Caco-2 (cell line): Measurements from ENCODE around the gene NKX2-3. TPM values are rescaled to one million over a fixed set of nuclear protein-coding genes. Genes with fewer than 3 reads are reported as not detected.

Experiments used
- BruUV-seq: library from RNA; stranded (reverse); fragments of 400-500 nt; replicated peaks from 2 replicates; lab custom pipeline; 2021; lab: Mats Ljungman, UMichigan
- CTCF ChIA-PET: fragments of 300-600 bp; sonication (Branson Sonifier 250); formaldehyde crosslinking; loops from one replicate; lab custom pipeline; 2022; ENCODE audit warnings: antibody characterized with exemption; lab: Charles Lee
- POLR2A ChIA-PET: fragments of 300-600 bp; sonication (Branson Sonifier 250); formaldehyde crosslinking; loops from one replicate; lab custom pipeline; 2022; ENCODE audit warnings: antibody characterized with exemption; lab: Charles Lee
- DNase-seq, 2 experiments: peaks; one replicate each; pipeline versions ENCODE4 v3.0.0 to v3.0.0-alpha.2; 2020 to 2022
- H3K27me3 ChIP-seq: replicated peaks from 2 replicates; pipeline ENCODE4 v1.6.0; 2011; ENCODE audit warnings: low read length; ENCODE audit not compliant: control insufficient read depth, insufficient read depth
- H3K36me3 ChIP-seq: 2 replicates; pipeline ENCODE4 v1.5.1; 2011; ENCODE audit warnings: low read length; ENCODE audit not compliant: control insufficient read depth, insufficient read depth
- H3K4me1 ChIP-seq: fragments of 250-450 bp; sonication (Bioruptor Pico); 2 replicates; pipeline ENCODE4 v1.5.1; 2020; ENCODE audit warnings: mild to moderate bottlenecking
- H3K4me3 ChIP-seq: 2 replicates; pipeline ENCODE4 v1.5.1; 2011; ENCODE audit warnings: low read depth, mild to moderate bottlenecking, control low read depth, low read length
- H3K9me3 ChIP-seq: fragments of 250-450 bp; sonication (Bioruptor Pico); 2 replicates; pipeline ENCODE4 v1.5.1; 2020; ENCODE audit warnings: mild to moderate bottlenecking, moderate library complexity
- H3K27ac Mint-ChIP-seq: one replicate; pipeline ENCODE4 v1.8.0; 2022; ENCODE audit warnings: mixed read lengths; ENCODE audit not compliant: unreplicated experiment
- H3K27me3 Mint-ChIP-seq: one replicate; pipeline ENCODE4 v1.8.0; 2022; ENCODE audit warnings: mixed read lengths; ENCODE audit not compliant: insufficient read depth, unreplicated experiment
- H3K36me3 Mint-ChIP-seq: one replicate; pipeline ENCODE4 v1.8.0; 2022; ENCODE audit warnings: mild to moderate bottlenecking, mixed read lengths; ENCODE audit not compliant: insufficient read depth, unreplicated experiment
- H3K4me1 Mint-ChIP-seq: one replicate; pipeline ENCODE4 v1.8.0; 2022; ENCODE audit warnings: low read depth, mixed read lengths; ENCODE audit not compliant: unreplicated experiment
- H3K4me3 Mint-ChIP-seq: one replicate; pipeline ENCODE4 v1.8.0; 2022; ENCODE audit warnings: mild to moderate bottlenecking, moderate library complexity, mixed read lengths; ENCODE audit not compliant: unreplicated experiment
- H3K9me3 Mint-ChIP-seq: one replicate; pipeline ENCODE4 v1.8.0; 2022; ENCODE audit warnings: mixed read lengths; ENCODE audit not compliant: unreplicated experiment
- CTCF ChIP-seq, 2 experiments: fragments of 200-600 bp in 1 of 2; IDR thresholded peaks; 1 replicate in 1 of 2; 2 replicates in 1 of 2; pipeline versions ENCODE4 v1.5.1 to v1.8.0; 2011 to 2022; ENCODE audit warnings: antibody characterized with exemption in 1 of 2, control low read depth in 1 of 2, inconsistent platforms in 1 of 2, low read depth in 1 of 2, low read length in 1 of 2, mild to moderate bottlenecking in 1 of 2, moderate library complexity in 1 of 2; ENCODE audit not compliant: insufficient read depth in 1 of 2, severe bottlenecking in 1 of 2, unreplicated experiment in 1 of 2
- intact Hi-C: fragments of 100-400 bp; cut with micrococcal nuclease; formaldehyde crosslinking; loops from one replicate; pipeline ENCODE4 v1.10.0; 2022; ENCODE audit not compliant: unreplicated experiment
- total RNA-seq: library from RNA; stranded (reverse); gene quantifications from 2 replicates; pipeline ENCODE4 v1.2.3, GENCODE V29; 2022

NKX2-3 gene
- total RNA-seq, 1 experiment from 2014 or later, result 0.43 TPM

DNA sequence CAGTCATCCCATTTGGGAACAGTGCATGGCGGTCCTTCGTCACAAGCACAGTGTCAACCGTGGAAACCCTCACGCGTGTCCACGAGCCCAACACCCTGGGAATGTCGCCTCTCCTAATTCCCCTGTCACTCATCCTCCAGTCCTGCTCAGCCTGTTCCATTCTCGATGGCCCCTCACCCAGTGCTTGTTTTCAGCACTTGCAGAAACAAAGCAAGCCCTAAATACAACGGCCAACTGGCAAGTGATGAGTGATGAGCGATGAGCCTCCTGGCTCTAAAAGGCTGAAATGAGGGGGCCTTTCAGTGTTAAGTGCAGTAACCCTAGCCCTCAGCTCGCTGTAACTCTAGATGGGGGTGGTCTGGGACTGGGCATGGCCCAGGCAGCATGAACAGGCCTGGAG, 22.6 kb downstream of the NKX2-3 start:
- CTCF ChIA-PET, result no interaction called here
- no peak overlapping the region for H3K4me3 Mint-ChIP-seq
- no peaks in the 10 kb centered on the region for H3K27me3 ChIP-seq
- POLR2A ChIA-PET, result no interaction called here
- no peaks in the 10 kb centered on the region for H3K36me3 ChIP-seq
- no peaks in the 10 kb centered on the region for H3K9me3 ChIP-seq
- no peak overlapping the region for H3K27ac Mint-ChIP-seq
- no peaks in the 10 kb centered on the region for H3K4me1 Mint-ChIP-seq
- no peak overlapping the region for H3K4me3 ChIP-seq
- no TSS peak for BruUV-seq
- no peak for DNase-seq
- H3K4me1 ChIP-seq, result peaks cover 3% of the 10 kb centered on the region; the same call in 1 of the 2 replicates
- intact Hi-C loops, result no loop called here
- no peaks in the 10 kb centered on the region for H3K9me3 Mint-ChIP-seq
- no peaks in the 10 kb centered on the region for H3K36me3 Mint-ChIP-seq
- peaks cover 6% of the 10 kb centered on the region for H3K27me3 Mint-ChIP-seq
- TF ChIP-seq CTCF (IDR thresholded peaks at IDR 0.05; ENCODE audit: insufficient read depth in 1 of 2, low read depth in 1 of 2, low read length in 1 of 2, severe bottlenecking in 1 of 2, unreplicated experiment in 1 of 2), result no peak

- POLR2A ChIA-PET, result no interaction called here
- H3K9me3 Mint-ChIP-seq, result no peaks in the 10 kb centered on the region
- TF ChIP-seq CTCF (IDR thresholded peaks at IDR 0.05; ENCODE audit: insufficient read depth in 1 of 2, low read depth in 1 of 2, low read length in 1 of 2, severe bottlenecking in 1 of 2, unreplicated experiment in 1 of 2), result no peak
- Histone ChIP-seq H3K27me3 (no peaks in the 10 kb centered on the region), H3K4me1 (peaks cover 3% of the 10 kb centered on the region; the same call in 1 of the 2 replicates), H3K9me3 (no peaks in the 10 kb centered on the region), H3K4me3 (no peak overlapping the region), H3K36me3 (no peaks in the 10 kb centered on the region)
- DNase-seq, result no peak
- intact Hi-C loops, result no loop called here
- no peaks in the 10 kb centered on the region for H3K4me1 Mint-ChIP-seq
- no peak overlapping the region for H3K27ac Mint-ChIP-seq
- no peaks in the 10 kb centered on the region for H3K36me3 Mint-ChIP-seq
- no peak overlapping the region for H3K4me3 Mint-ChIP-seq
- peaks cover 6% of the 10 kb centered on the region for H3K27me3 Mint-ChIP-seq
- BruUV-seq, result no TSS peak
- CTCF ChIA-PET, result no interaction called here
Measured at GRCh38 chr10:99555825-99556523, 23.2 kb downstream of the NKX2-3 start.

DNA sequence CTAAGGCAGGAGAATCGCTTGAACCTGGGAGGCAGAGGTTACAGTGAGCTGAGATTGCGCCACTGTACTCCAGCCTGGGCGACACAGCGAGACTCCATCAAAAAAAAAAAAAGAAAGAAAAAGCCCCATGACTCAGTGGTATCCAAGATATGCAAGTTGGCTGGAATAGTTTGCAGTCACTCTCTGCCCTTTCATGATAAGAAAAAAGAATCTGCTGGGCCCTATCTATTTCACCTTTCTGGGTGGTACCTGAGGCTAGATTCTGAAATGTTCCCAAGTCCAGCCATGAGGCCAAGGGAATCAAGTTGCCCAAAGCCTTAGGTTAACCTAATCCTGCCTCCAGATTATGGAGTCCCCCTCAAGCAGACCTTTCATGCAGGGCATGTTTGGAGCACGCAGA, 24.3 kb downstream of the NKX2-3 start:
- Mint-ChIP-seq H3K36me3 (no peaks in the 10 kb centered on the region), H3K4me1 (no peaks in the 10 kb centered on the region), H3K4me3 (no peak overlapping the region), H3K9me3 (no peaks in the 10 kb centered on the region), H3K27ac (no peak overlapping the region), H3K27me3 (peaks cover 6% of the 10 kb centered on the region)
- no TSS peak for BruUV-seq
- Histone ChIP-seq H3K36me3 (no peaks in the 10 kb centered on the region), H3K27me3 (no peaks in the 10 kb centered on the region), H3K9me3 (no peaks in the 10 kb centered on the region), H3K4me3 (no peak overlapping the region), H3K4me1 (peaks cover 3% of the 10 kb centered on the region; the same call in 1 of the 2 replicates)
- CTCF ChIA-PET, result interaction anchor here (0.6 to 1.2 kb wide), 4 partner anchors 16 to 123 kb away, joined by 3 to 4 read pairs (median 3); no protein-coding TSS in a partner anchor
- intact Hi-C loops, result no loop called here
- POLR2A ChIA-PET, result interaction anchor here (0.7 kb wide), 1 partner anchor 51 kb away, joined by 4 read pairs; no protein-coding TSS in a partner anchor
- no peak for DNase-seq
- no peak for TF ChIP-seq CTCF (IDR thresholded peaks at IDR 0.05; ENCODE audit: insufficient read depth in 1 of 2, low read depth in 1 of 2, low read length in 1 of 2, severe bottlenecking in 1 of 2, unreplicated experiment in 1 of 2)
